Measurements from ENCODE around the gene WTIP. TPM values are rescaled to one million over a fixed set of nuclear protein-coding genes. Genes with fewer than 3 reads are reported as not detected.

The WTIP gene
- total RNA-seq, 1 donor = 21.8 TPM

GRCh38 chr19:34560229-34560628 is 78.7 kb downstream of the WTIP start:
- no peak for TF ChIP-seq CTCF (IDR thresholded peaks at IDR 0.05; ENCODE audit: insufficient read depth, low read length)
- H3K4me3 ChIP-seq (ENCODE audit: low read depth, low read length) = no peak overlapping the region
- DNase-seq (ENCODE audit: low read depth) = no peak

Other genes with a start within 250 kb of the WTIP start
- 8.0 and 13.9 TPM in 2 replicates for gene GARRE1, start 227.2 kb upstream of the WTIP start, total RNA-seq (ENCODE audit: low replicate concordance)
- 127 and 132 TPM in 2 replicates for gene GPI, start 116.6 kb upstream of the WTIP start, total RNA-seq (ENCODE audit: low replicate concordance)
- 6.7 and 8.0 TPM in 2 replicates for gene PDCD2L, start 77.4 kb upstream of the WTIP start, total RNA-seq (ENCODE audit: low replicate concordance)
- 46.9 and 123 TPM in 2 replicates for gene UBA2, start 53.4 kb upstream of the WTIP start, total RNA-seq (ENCODE audit: low replicate concordance)
- gene SCGB2B2, start 195.4 kb downstream of the WTIP start, total RNA-seq (ENCODE audit: low replicate concordance) = 0.09 TPM in 1 of 2 replicates, not detected in the other
- 22.6 and 30.8 TPM in 2 replicates for gene ZNF302, start 195.9 kb downstream of the WTIP start, total RNA-seq (ENCODE audit: low replicate concordance)

All from fibroblast of the aortic adventitia (primary cell).